Renal cortex interstitium (tissue), 3 donors: Measurements from ENCODE around the gene CFAP99. TPM values are rescaled to one million over a fixed set of nuclear protein-coding genes. Genes with fewer than 3 reads are reported as not detected.

Experiments
- polyA plus RNA-seq, 3 donors: library from polyadenylated mRNA; unstranded; fragments of 120-200 nt; gene quantifications; one replicate each; pipeline ENCODE4 v1.2.1, GENCODE V29; 2013; ENCODE audit not compliant: insufficient read length in 3 of 3

CFAP99 gene
- polyA plus RNA-seq, 3 donors = 0.78 to 1.5 (median 0.85) TPM

Other genes with a start within 250 kb of the CFAP99 start
- 10 to 100 TPM; 20.0 to 22.6 (median 20.3) TPM for gene HAUS3, start 176.8 kb upstream of the CFAP99 start, polyA plus RNA-seq
- gene POLN, start 176.8 kb upstream of the CFAP99 start, polyA plus RNA-seq = 1 to 10 TPM; 2.9 to 5.0 (median 3.1) TPM
- gene MXD4, start 156.8 kb upstream of the CFAP99 start, polyA plus RNA-seq = 10 to 100 TPM; 46.2 to 72.3 (median 66.3) TPM
- 1 to 10 TPM; 1.7 to 3.7 (median 1.8) TPM for gene ZFYVE28, start 310 bp upstream of the CFAP99 start, polyA plus RNA-seq
- 10 to 100 TPM; 63.6 to 71.0 (median 68.6) TPM for gene RNF4, start 50.2 kb downstream of the CFAP99 start, polyA plus RNA-seq
- gene FAM193A, start 117.7 kb downstream of the CFAP99 start, polyA plus RNA-seq = 10 to 100 TPM; 26.5 to 29.7 (median 29.2) TPM